Measurements from ENCODE around the gene LAMA3.

- TF ChIP-seq REPIN1 (tag by site-specific recombination; IDR thresholded peaks at IDR 0.05; ENCODE audit: low read depth) (no peak), ZNF202 (tag by site-specific recombination; IDR thresholded peaks at IDR 0.05; ENCODE audit: borderline replicate concordance) (no peak), ZBTB1 (tag by site-specific recombination; IDR thresholded peaks at IDR 0.05) (no peak), ZNF211 (tag by site-specific recombination; IDR thresholded peaks at IDR 0.05; ENCODE audit: low read depth) (no peak)
- TF ChIP-seq, protein P1, sequence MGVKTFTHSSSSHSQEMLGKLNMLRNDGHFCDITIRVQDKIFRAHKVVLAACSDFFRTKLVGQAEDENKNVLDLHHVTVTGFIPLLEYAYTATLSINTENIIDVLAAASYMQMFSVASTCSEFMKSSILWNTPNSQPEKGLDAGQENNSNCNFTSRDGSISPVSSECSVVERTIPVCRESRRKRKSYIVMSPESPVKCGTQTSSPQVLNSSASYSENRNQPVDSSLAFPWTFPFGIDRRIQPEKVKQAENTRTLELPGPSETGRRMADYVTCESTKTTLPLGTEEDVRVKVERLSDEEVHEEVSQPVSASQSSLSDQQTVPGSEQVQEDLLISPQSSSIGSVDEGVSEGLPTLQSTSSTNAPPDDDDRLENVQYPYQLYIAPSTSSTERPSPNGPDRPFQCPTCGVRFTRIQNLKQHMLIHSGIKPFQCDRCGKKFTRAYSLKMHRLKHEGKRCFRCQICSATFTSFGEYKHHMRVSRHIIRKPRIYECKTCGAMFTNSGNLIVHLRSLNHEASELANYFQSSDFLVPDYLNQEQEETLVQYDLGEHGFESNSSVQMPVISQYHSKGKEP (tag by site-specific recombination; IDR thresholded peaks at IDR 0.05): no peak
- TF ChIP-seq, protein P2, sequence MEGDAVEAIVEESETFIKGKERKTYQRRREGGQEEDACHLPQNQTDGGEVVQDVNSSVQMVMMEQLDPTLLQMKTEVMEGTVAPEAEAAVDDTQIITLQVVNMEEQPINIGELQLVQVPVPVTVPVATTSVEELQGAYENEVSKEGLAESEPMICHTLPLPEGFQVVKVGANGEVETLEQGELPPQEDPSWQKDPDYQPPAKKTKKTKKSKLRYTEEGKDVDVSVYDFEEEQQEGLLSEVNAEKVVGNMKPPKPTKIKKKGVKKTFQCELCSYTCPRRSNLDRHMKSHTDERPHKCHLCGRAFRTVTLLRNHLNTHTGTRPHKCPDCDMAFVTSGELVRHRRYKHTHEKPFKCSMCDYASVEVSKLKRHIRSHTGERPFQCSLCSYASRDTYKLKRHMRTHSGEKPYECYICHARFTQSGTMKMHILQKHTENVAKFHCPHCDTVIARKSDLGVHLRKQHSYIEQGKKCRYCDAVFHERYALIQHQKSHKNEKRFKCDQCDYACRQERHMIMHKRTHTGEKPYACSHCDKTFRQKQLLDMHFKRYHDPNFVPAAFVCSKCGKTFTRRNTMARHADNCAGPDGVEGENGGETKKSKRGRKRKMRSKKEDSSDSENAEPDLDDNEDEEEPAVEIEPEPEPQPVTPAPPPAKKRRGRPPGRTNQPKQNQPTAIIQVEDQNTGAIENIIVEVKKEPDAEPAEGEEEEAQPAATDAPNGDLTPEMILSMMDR (tag by site-specific recombination; IDR thresholded peaks at IDR 0.05): no peak
Observed at GRCh38 chr18:23683155-23683554, 6.1 kb upstream of the LAMA3 start.
